HG03354 (cell line): Measurements from ENCODE around the gene FAM124B.

Experiments used
- ATAC-seq: cut with Tn5 transposase; IDR thresholded peaks from one replicate; pipeline ENCODE4 v1.9.1; 2021; ENCODE audit warnings: mild to moderate bottlenecking; ENCODE audit not compliant: unreplicated experiment, poor library complexity, severe bottlenecking

FAM124B gene

GRCh38 chr2:224349396-224349795 lies 52.5 kb downstream of the FAM124B start:
- ATAC-seq, result no peak

GRCh38 chr2:224347176-224348051 lies 54.5 kb downstream of the FAM124B start:
- ATAC-seq, result no peak

DNA sequence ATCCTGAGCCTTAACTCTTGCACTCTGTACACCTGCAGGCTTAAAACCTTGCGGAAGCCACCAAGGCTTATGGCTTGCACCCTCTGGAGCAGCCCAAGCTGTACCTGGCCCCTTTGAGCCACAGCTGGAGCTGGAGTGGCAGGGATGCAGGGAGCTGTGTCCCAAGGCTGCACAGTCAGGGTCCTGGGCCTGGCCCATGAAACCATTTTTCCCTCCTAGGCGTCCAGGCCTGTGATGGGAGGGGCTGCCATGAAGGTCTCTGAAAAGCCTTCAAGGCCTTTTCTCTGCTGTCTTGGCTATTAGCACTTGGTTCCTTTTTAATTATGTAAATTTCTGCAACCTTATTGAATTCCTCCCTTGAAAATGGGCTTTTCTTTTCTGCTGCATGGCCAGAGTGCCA lies 56.4 kb downstream of the FAM124B start:
- ATAC-seq, result no peak

DNA sequence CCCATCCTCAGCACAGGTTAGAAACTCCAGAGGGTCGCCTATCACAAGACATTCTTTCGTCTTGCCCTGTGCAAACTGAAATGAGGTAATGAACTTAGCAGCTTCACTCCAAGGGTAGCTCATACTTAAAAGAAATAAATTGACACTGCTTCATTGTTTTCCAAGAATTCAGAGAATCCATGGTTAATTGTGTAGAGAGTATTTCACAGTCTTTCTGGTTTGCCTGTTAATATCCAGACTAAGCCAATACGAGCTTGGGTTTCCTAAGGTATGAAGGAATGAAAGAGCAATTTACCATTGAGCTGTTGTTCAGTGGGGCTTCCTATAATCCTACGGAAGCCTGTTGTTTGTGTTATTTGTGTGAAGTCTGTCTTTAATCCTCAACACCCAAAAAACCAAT lies 58.7 kb downstream of the FAM124B start:
- ATAC-seq, result no peak

- ATAC-seq, result no peak
Observed at GRCh38 chr2:224335991-224336390, 65.9 kb downstream of the FAM124B start.

- no peak for ATAC-seq
Observed at GRCh38 chr2:224334726-224335125, 67.2 kb downstream of the FAM124B start.

GRCh38 chr2:224333726-224334482 lies 68.0 kb downstream of the FAM124B start:
- ATAC-seq, result no peak

DNA sequence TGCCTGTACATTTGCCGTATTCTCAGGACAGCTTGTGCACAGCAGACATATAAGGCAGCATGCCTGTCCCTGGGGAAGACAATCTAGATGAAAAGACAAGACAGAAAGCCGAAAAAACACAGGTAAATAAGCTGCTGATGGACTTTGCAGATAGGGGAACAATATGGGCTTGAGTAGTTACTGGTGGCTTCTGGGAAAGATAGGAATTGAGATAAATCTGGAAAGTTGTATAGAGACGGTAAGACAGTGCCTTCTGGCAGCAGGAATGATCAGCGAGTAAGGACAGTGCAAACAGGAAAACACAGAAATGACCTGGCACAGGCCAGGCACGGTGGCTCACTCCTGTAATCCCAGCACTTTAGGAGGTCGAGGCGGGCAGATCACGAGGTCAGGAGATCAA lies 70.2 kb downstream of the FAM124B start:
- no peak for ATAC-seq

GRCh38 chr2:224328798-224329197 lies 73.1 kb downstream of the FAM124B start:
- no peak for ATAC-seq
